ENCODE measurements around the gene A2M.

Gene A2M

GRCh38 chr12:9075138-9075535 is 40.6 kb downstream of the A2M start:
- no peak for TF ChIP-seq EZH2phosphoT487 (conservative IDR thresholded peaks at IDR 0.05; ENCODE audit: low read length)
- no peak for TF ChIP-seq CTCF (IDR thresholded peaks at IDR 0.05; ENCODE audit: insufficient read depth, low read length, poor library complexity, severe bottlenecking)
- no peaks in the 10 kb centered on the region for H3K79me2 ChIP-seq (ENCODE audit: insufficient read depth, low read length)
- no peaks in the 10 kb centered on the region for H3K36me3 ChIP-seq (ENCODE audit: low read length)
- no peak overlapping the region for H3K4me3 ChIP-seq (ENCODE audit: insufficient read depth, low read length, poor library complexity, severe bottlenecking)
- H3K27me3 ChIP-seq (ENCODE audit: low read length) = no peaks in the 10 kb centered on the region
- H3K9me2 ChIP-seq (replicated peaks; ENCODE audit: insufficient read depth, low read length) = no peaks in the 10 kb centered on the region
- no peak overlapping the region for H3K27ac ChIP-seq (ENCODE audit: low read depth, low read length)
- H3F3A ChIP-seq (ENCODE audit: insufficient read depth) = no peaks in the 10 kb centered on the region
- H3K4me2 ChIP-seq (ENCODE audit: low read depth, low read length, poor library complexity, severe bottlenecking) = no peak overlapping the region
- no peak overlapping the region for H2AFZ ChIP-seq (ENCODE audit: low read depth, low read length, severe bottlenecking)
- H3K9ac ChIP-seq (ENCODE audit: low read length) = no peak overlapping the region
- H4K20me1 ChIP-seq (ENCODE audit: low read depth, low read length) = no peaks in the 10 kb centered on the region
- no peaks in the 10 kb centered on the region for H3K9me3 ChIP-seq (ENCODE audit: insufficient read depth, low read length)

GRCh38 chr12:9074484-9075137 is 41.1 kb downstream of the A2M start:
- H3K9ac ChIP-seq (ENCODE audit: low read length) = no peak overlapping the region
- H3K4me3 ChIP-seq (ENCODE audit: insufficient read depth, low read length, poor library complexity, severe bottlenecking) = no peak overlapping the region
- TF ChIP-seq CTCF (IDR thresholded peaks at IDR 0.05; ENCODE audit: insufficient read depth, low read length, poor library complexity, severe bottlenecking) (no peak), EZH2phosphoT487 (conservative IDR thresholded peaks at IDR 0.05; ENCODE audit: low read length) (no peak)
- no peaks in the 10 kb centered on the region for H3K36me3 ChIP-seq (ENCODE audit: low read length)
- H4K20me1 ChIP-seq (ENCODE audit: low read depth, low read length) = no peaks in the 10 kb centered on the region
- no peaks in the 10 kb centered on the region for H3K79me2 ChIP-seq (ENCODE audit: insufficient read depth, low read length)
- H3F3A ChIP-seq (ENCODE audit: insufficient read depth) = no peaks in the 10 kb centered on the region
- H3K4me2 ChIP-seq (ENCODE audit: low read depth, low read length, poor library complexity, severe bottlenecking) = no peak overlapping the region
- H3K9me2 ChIP-seq (replicated peaks; ENCODE audit: insufficient read depth, low read length) = no peaks in the 10 kb centered on the region
- no peaks in the 10 kb centered on the region for H3K27me3 ChIP-seq (ENCODE audit: low read length)
- H3K27ac ChIP-seq (ENCODE audit: low read depth, low read length) = no peak overlapping the region
- H2AFZ ChIP-seq (ENCODE audit: low read depth, low read length, severe bottlenecking) = no peak overlapping the region
- no peaks in the 10 kb centered on the region for H3K9me3 ChIP-seq (ENCODE audit: insufficient read depth, low read length)

GRCh38 chr12:9073076-9073475 is 42.6 kb downstream of the A2M start:
- Histone ChIP-seq H4K20me1 (ENCODE audit: low read depth, low read length) (no peaks in the 10 kb centered on the region), H3K4me3 (ENCODE audit: insufficient read depth, low read length, poor library complexity, severe bottlenecking) (no peak overlapping the region), H3F3A (ENCODE audit: insufficient read depth) (no peaks in the 10 kb centered on the region), H3K79me2 (ENCODE audit: insufficient read depth, low read length) (no peaks in the 10 kb centered on the region), H3K9me2 (replicated peaks; ENCODE audit: insufficient read depth, low read length) (no peaks in the 10 kb centered on the region), H3K36me3 (ENCODE audit: low read length) (no peaks in the 10 kb centered on the region), H2AFZ (ENCODE audit: low read depth, low read length, severe bottlenecking) (no peak overlapping the region), H3K27me3 (ENCODE audit: low read length) (no peaks in the 10 kb centered on the region), H3K4me2 (ENCODE audit: low read depth, low read length, poor library complexity, severe bottlenecking) (no peak overlapping the region), H3K27ac (ENCODE audit: low read depth, low read length) (no peak overlapping the region), H3K9ac (ENCODE audit: low read length) (no peak overlapping the region), H3K9me3 (ENCODE audit: insufficient read depth, low read length) (no peaks in the 10 kb centered on the region)
- TF ChIP-seq CTCF (IDR thresholded peaks at IDR 0.05; ENCODE audit: insufficient read depth, low read length, poor library complexity, severe bottlenecking) (no peak), EZH2phosphoT487 (conservative IDR thresholded peaks at IDR 0.05; ENCODE audit: low read length) (no peak)

All from SU-DHL-6 (cell line).